Endothelial cell (in vitro differentiated cells): ENCODE measurements around the gene KCNQ2. TPM values are rescaled to one million over a fixed set of nuclear protein-coding genes. Genes with fewer than 3 reads are reported as not detected.

ENCODE experiments used
- DNase-seq: peaks from one replicate; pipeline ENCODE4 v3.0.0; 2021; ENCODE audit warnings: low spot score
- H3K27ac Mint-ChIP-seq: one replicate; pipeline ENCODE4 v1.8.0; 2021; ENCODE audit warnings: mixed read lengths, inconsistent platforms; ENCODE audit not compliant: unreplicated experiment
- H3K27me3 Mint-ChIP-seq: one replicate; pipeline ENCODE4 v1.8.0; 2021; ENCODE audit warnings: mild to moderate bottlenecking, moderate library complexity, mixed read lengths, inconsistent platforms; ENCODE audit not compliant: unreplicated experiment
- H3K36me3 Mint-ChIP-seq: one replicate; pipeline ENCODE4 v1.8.0; 2021; ENCODE audit warnings: mild to moderate bottlenecking, low read depth, mixed read lengths, inconsistent platforms; ENCODE audit not compliant: unreplicated experiment
- H3K4me1 Mint-ChIP-seq: one replicate; pipeline ENCODE4 v1.8.0; 2021; ENCODE audit warnings: mild to moderate bottlenecking, mixed read lengths, inconsistent platforms; ENCODE audit not compliant: unreplicated experiment
- H3K4me3 Mint-ChIP-seq: one replicate; pipeline ENCODE4 v1.8.0; 2021; ENCODE audit warnings: mild to moderate bottlenecking, mixed read lengths, inconsistent platforms; ENCODE audit not compliant: unreplicated experiment
- H3K9me3 Mint-ChIP-seq: one replicate; pipeline ENCODE4 v1.8.0; 2021; ENCODE audit warnings: mixed read lengths, inconsistent platforms; ENCODE audit not compliant: unreplicated experiment
- CTCF ChIP-seq: fragments of 200-600 bp; sonication (generic); IDR thresholded peaks from one replicate; pipeline ENCODE4 v1.5.0; 2021; ENCODE audit warnings: antibody characterized with exemption; ENCODE audit not compliant: unreplicated experiment
- total RNA-seq: library from RNA; stranded (reverse); fragmentation: NEBNext Ultra II Directional; extraction: Animal tissue kit (Norgen Biotek cat#: 25700); gene quantifications from one replicate; pipeline ENCODE4 v1.2.1, GENCODE V29; 2021; ENCODE audit not compliant: unreplicated experiment

Gene KCNQ2
- total RNA-seq, 1 donor from 2014 or later = 3.2 TPM

GRCh38 chr20:63392465-63393365 is 79.7 kb downstream of the KCNQ2 start:
- peaks cover 4% of the 10 kb centered on the region for H3K9me3 Mint-ChIP-seq
- no peak for DNase-seq
- peaks cover 3% of the 10 kb centered on the region for H3K4me1 Mint-ChIP-seq
- peaks cover 12% of the 10 kb centered on the region for H3K27me3 Mint-ChIP-seq
- no peak overlapping the region for H3K4me3 Mint-ChIP-seq
- H3K27ac Mint-ChIP-seq = no peak overlapping the region
- H3K36me3 Mint-ChIP-seq = peaks cover 5% of the 10 kb centered on the region
- no peak for TF ChIP-seq CTCF

- Mint-ChIP-seq H3K27ac (no peak overlapping the region), H3K27me3 (peaks cover 8% of the 10 kb centered on the region), H3K9me3 (peaks cover 23% of the 10 kb centered on the region), H3K4me1 (peaks cover 3% of the 10 kb centered on the region), H3K4me3 (no peak overlapping the region), H3K36me3 (peaks cover 9% of the 10 kb centered on the region)
- no peak for TF ChIP-seq CTCF
- no peak for DNase-seq
Measured at GRCh38 chr20:63387917-63388316, 84.5 kb downstream of the KCNQ2 start.

GRCh38 chr20:63387393-63387792 is 85.1 kb downstream of the KCNQ2 start:
- DNase-seq = no peak
- Mint-ChIP-seq H3K4me1 (peaks cover 3% of the 10 kb centered on the region), H3K4me3 (peak overlapping the region; percentile 59), H3K27ac (no peak overlapping the region), H3K27me3 (peaks cover 8% of the 10 kb centered on the region), H3K9me3 (peaks cover 23% of the 10 kb centered on the region), H3K36me3 (peaks cover 7% of the 10 kb centered on the region)
- TF ChIP-seq CTCF = no peak

- H3K9me3 Mint-ChIP-seq = peaks cover 23% of the 10 kb centered on the region
- no peak for TF ChIP-seq CTCF
Measured at GRCh38 chr20:63386491-63386890, 86.0 kb downstream of the KCNQ2 start.

GRCh38 chr20:63385819-63386218 is 86.6 kb downstream of the KCNQ2 start:
- peaks cover 18% of the 10 kb centered on the region for H3K9me3 Mint-ChIP-seq
- H3K27ac Mint-ChIP-seq = no peak overlapping the region
- DNase-seq = no peak
- H3K4me1 Mint-ChIP-seq = peaks cover 3% of the 10 kb centered on the region
- H3K4me3 Mint-ChIP-seq = peak overlapping the region; percentile 6
- H3K36me3 Mint-ChIP-seq = peaks cover 4% of the 10 kb centered on the region
- peaks cover 5% of the 10 kb centered on the region for H3K27me3 Mint-ChIP-seq
- TF ChIP-seq CTCF = no peak

More at GRCh38 chr20:63386491-63386890, 86.0 kb downstream of the KCNQ2 start:
- Mint-ChIP-seq H3K27me3 (peaks cover 8% of the 10 kb centered on the region), H3K4me1 (peaks cover 3% of the 10 kb centered on the region), H3K4me3 (no peak overlapping the region), H3K36me3 (peaks cover 4% of the 10 kb centered on the region), H3K27ac (no peak overlapping the region)
- DNase-seq = no peak
